Measurements from ENCODE around the gene CDH23. TPM values are rescaled to one million over a fixed set of nuclear protein-coding genes. Genes with fewer than 3 reads are reported as not detected.
A peak's percentile ranks its signal among the peaks of the same experiment; 100 is the strongest.

CDH23 gene
- total and polyA plus RNA-seq, 9 of the 15 experiments (the other 6 are each of a cell fraction or from before 2014, with no cell fraction given): 0.18 to 1.2 (median 0.47) TPM

DNA sequence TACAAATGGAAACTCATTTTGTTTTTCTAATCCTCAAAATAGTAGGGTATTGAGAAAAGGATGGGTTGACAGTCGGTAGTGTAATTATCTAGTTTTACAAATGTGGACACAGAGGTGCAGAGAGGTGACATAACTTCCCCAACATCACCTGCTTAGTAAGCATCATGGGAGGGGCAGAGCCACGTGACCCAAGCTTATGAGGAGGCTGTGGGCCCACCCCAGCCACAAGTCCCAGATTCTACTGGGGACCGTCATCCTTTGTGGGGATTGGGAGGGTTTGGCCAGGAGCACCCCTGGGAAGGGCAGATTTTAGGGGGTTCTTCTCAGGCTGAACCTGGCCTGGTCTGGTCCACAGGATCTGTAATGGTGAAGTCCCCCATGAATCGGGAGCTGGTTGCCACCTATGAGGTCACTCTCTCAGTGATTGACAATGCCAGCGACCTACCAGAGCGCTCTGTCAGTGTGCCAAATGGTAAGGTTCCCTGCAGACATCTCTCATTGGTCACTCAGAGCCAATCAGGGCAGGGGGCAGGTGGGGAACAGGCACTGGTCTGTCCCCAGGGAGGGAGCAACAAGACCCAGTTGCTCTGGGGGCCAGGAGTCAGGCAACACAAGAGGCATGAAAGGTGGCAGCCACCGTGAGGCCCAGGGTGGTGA is 400.2 kb downstream of the CDH23 start (continued):
- TF ChIP-seq THAP12 (CRISPR knock-in tag; IDR thresholded peaks at IDR 0.05) (no peak), USF2 (CRISPR knock-in tag; IDR thresholded peaks at IDR 0.05) (peak; percentile 66), E2F6 (IDR thresholded peaks at IDR 0.05; ENCODE audit: borderline replicate concordance in 1 of 2, extremely low read depth in 1 of 2, insufficient read depth in 1 of 2, insufficient read length in 1 of 2, low read depth in 1 of 2, low read length in 1 of 2, poor library complexity in 1 of 2, severe bottlenecking in 1 of 2) (peak in 1 of 2 experiments; percentile 12), PBX2 (CRISPR knock-in tag; IDR thresholded peaks at IDR 0.05; ENCODE audit: low read depth) (no peak), PBX2 (tag; conservative IDR thresholded peaks at IDR 0.05; ENCODE audit: low read depth) (0 out of 2 replicates have a peak, but pooled peaks have one; percentile 34), FOS (IDR thresholded peaks at IDR 0.05; ENCODE audit: extremely low read depth, insufficient read length) (peak; percentile 43)
- TF ChIP-seq, protein P1, sequence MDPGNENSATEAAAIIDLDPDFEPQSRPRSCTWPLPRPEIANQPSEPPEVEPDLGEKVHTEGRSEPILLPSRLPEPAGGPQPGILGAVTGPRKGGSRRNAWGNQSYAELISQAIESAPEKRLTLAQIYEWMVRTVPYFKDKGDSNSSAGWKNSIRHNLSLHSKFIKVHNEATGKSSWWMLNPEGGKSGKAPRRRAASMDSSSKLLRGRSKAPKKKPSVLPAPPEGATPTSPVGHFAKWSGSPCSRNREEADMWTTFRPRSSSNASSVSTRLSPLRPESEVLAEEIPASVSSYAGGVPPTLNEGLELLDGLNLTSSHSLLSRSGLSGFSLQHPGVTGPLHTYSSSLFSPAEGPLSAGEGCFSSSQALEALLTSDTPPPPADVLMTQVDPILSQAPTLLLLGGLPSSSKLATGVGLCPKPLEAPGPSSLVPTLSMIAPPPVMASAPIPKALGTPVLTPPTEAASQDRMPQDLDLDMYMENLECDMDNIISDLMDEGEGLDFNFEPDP (CRISPR knock-in tag; IDR thresholded peaks at IDR 0.05): no peak
- TF ChIP-seq, protein P2, sequence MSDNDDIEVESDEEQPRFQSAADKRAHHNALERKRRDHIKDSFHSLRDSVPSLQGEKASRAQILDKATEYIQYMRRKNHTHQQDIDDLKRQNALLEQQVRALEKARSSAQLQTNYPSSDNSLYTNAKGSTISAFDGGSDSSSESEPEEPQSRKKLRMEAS (CRISPR knock-in tag; IDR thresholded peaks at IDR 0.05): no peak
